ENCODE data around the gene KRTAP12-2. TPM values are rescaled to one million over a fixed set of nuclear protein-coding genes. Genes with fewer than 3 reads are reported as not detected.
"Not testable (repeated sequence)": the region's sequence is repeated elsewhere in the genome, so short reads cannot be mapped to it uniquely, and the experiment has no call there.

The KRTAP12-2 gene
- total and polyA plus RNA-seq, 2 donors from 2014 or later, result not detected

GRCh38 chr21:44697811-44698734, 31.3 kb upstream of the KRTAP12-2 start:
- Histone ChIP-seq H3K9me3 (ENCODE audit: control insufficient read depth in 2 of 3, insufficient read depth in 1 of 3, low read length in 3 of 3) (peaks cover 0 to 6% (median 0%) of the 10 kb centered on the region in 3 donors), H3K36me3 (ENCODE audit: control insufficient read depth in 2 of 3, insufficient read depth in 3 of 3, low read length in 3 of 3) (no peaks in the 10 kb centered on the region), H3K27ac (ENCODE audit: low read depth in 2 of 2, low read length in 2 of 2) (no peak overlapping the region), H3K9ac (ENCODE audit: low read length in 3 of 3) (no peak overlapping the region), H3K4me1 (ENCODE audit: control insufficient read depth in 2 of 3, insufficient read depth in 2 of 3, low read depth in 1 of 3, low read length in 3 of 3) (no peaks in the 10 kb centered on the region), H3K27me3 (ENCODE audit: control insufficient read depth, insufficient read depth, low read length) (peaks cover 5% of the 10 kb centered on the region), H3K4me3 (ENCODE audit: low read length in 3 of 3) (no peak overlapping the region)
- DNase-seq (peak in 4 of 5 donors; percentile 37 to 74 (median 47)), FAIRE-seq (no peak)
- no peak for TF ChIP-seq CTCF (IDR thresholded peaks at IDR 0.05; ENCODE audit: borderline replicate concordance, extremely low read depth, insufficient read depth)
- intact Hi-C loops (cut with DNase I), result no loop called here

- DNase-seq; FAIRE-seq; H3K9ac ChIP-seq (ENCODE audit: low read length in 3 of 3); H3K4me3 ChIP-seq (ENCODE audit: low read length in 3 of 3); H3K36me3 ChIP-seq (ENCODE audit: control insufficient read depth in 2 of 3, insufficient read depth in 3 of 3, low read length in 3 of 3); H3K9me3 ChIP-seq (ENCODE audit: control insufficient read depth in 2 of 3, insufficient read depth in 1 of 3, low read length in 3 of 3); intact Hi-C loops (cut with DNase I); H3K27me3 ChIP-seq (ENCODE audit: control insufficient read depth, insufficient read depth, low read length); H3K4me1 ChIP-seq (ENCODE audit: control insufficient read depth in 2 of 3, insufficient read depth in 2 of 3, low read depth in 1 of 3, low read length in 3 of 3); H3K27ac ChIP-seq (ENCODE audit: low read depth in 2 of 2, low read length in 2 of 2): not testable (repeated sequence)
Observed at GRCh38 chr21:44697172-44697810, 30.6 kb upstream of the KRTAP12-2 start, which contains the start of gene KRTAP10-12. KRTAP10-12 (plus strand) TSS chr21:44697172; CDS start chr21:44697202, 30 bp downstream.

GRCh38 chr21:44696572-44696971, 29.8 kb upstream of the KRTAP12-2 start:
- no peak overlapping the region for H3K27ac ChIP-seq (ENCODE audit: low read depth in 2 of 2, low read length in 2 of 2)
- peaks cover 0 to 10% (median 8%) of the 10 kb centered on the region in 3 donors for H3K9me3 ChIP-seq (ENCODE audit: control insufficient read depth in 2 of 3, insufficient read depth in 1 of 3, low read length in 3 of 3)
- intact Hi-C loops (cut with DNase I), result no loop called here
- DNase-seq (no peak), FAIRE-seq (no peak)
- TF ChIP-seq CTCF (IDR thresholded peaks at IDR 0.05; ENCODE audit: borderline replicate concordance, extremely low read depth, insufficient read depth), result no peak
- H3K27me3 ChIP-seq (ENCODE audit: control insufficient read depth, insufficient read depth, low read length), result no peaks in the 10 kb centered on the region
- H3K4me3 ChIP-seq (ENCODE audit: low read length in 3 of 3), result no peak overlapping the region
- no peaks in the 10 kb centered on the region for H3K4me1 ChIP-seq (ENCODE audit: control insufficient read depth in 2 of 3, insufficient read depth in 2 of 3, low read depth in 1 of 3, low read length in 3 of 3)
- H3K36me3 ChIP-seq (ENCODE audit: control insufficient read depth in 2 of 3, insufficient read depth in 3 of 3, low read length in 3 of 3), result no peaks in the 10 kb centered on the region
- no peak overlapping the region for H3K9ac ChIP-seq (ENCODE audit: low read length in 3 of 3)

- no peak for TF ChIP-seq CTCF (IDR thresholded peaks at IDR 0.05; ENCODE audit: borderline replicate concordance, extremely low read depth, insufficient read depth)
- intact Hi-C loops (cut with DNase I), result no loop called here
- peaks cover 0 to 10% (median 8%) of the 10 kb centered on the region in 3 donors for H3K9me3 ChIP-seq (ENCODE audit: control insufficient read depth in 2 of 3, insufficient read depth in 1 of 3, low read length in 3 of 3)
- DNase-seq (peak in 1 of 5 donors; percentile 11), FAIRE-seq (no peak)
- H3K36me3 ChIP-seq (ENCODE audit: control insufficient read depth in 2 of 3, insufficient read depth in 3 of 3, low read length in 3 of 3), result no peaks in the 10 kb centered on the region
- no peaks in the 10 kb centered on the region for H3K4me1 ChIP-seq (ENCODE audit: control insufficient read depth in 2 of 3, insufficient read depth in 2 of 3, low read depth in 1 of 3, low read length in 3 of 3)
- H3K27me3 ChIP-seq (ENCODE audit: control insufficient read depth, insufficient read depth, low read length), result no peaks in the 10 kb centered on the region
- no peak overlapping the region for H3K27ac ChIP-seq (ENCODE audit: low read depth in 2 of 2, low read length in 2 of 2)
- H3K4me3 ChIP-seq (ENCODE audit: low read length in 3 of 3), result no peak overlapping the region
- no peak overlapping the region for H3K9ac ChIP-seq (ENCODE audit: low read length in 3 of 3)
Observed at GRCh38 chr21:44695641-44696040, 28.9 kb upstream of the KRTAP12-2 start.
